ENCODE data around the gene PRKD2. TPM values are rescaled to one million over a fixed set of nuclear protein-coding genes. Genes with fewer than 3 reads are reported as not detected.

Gene PRKD2
- total RNA-seq, 1 experiment from 2014 or later: 17.3 TPM

DNA sequence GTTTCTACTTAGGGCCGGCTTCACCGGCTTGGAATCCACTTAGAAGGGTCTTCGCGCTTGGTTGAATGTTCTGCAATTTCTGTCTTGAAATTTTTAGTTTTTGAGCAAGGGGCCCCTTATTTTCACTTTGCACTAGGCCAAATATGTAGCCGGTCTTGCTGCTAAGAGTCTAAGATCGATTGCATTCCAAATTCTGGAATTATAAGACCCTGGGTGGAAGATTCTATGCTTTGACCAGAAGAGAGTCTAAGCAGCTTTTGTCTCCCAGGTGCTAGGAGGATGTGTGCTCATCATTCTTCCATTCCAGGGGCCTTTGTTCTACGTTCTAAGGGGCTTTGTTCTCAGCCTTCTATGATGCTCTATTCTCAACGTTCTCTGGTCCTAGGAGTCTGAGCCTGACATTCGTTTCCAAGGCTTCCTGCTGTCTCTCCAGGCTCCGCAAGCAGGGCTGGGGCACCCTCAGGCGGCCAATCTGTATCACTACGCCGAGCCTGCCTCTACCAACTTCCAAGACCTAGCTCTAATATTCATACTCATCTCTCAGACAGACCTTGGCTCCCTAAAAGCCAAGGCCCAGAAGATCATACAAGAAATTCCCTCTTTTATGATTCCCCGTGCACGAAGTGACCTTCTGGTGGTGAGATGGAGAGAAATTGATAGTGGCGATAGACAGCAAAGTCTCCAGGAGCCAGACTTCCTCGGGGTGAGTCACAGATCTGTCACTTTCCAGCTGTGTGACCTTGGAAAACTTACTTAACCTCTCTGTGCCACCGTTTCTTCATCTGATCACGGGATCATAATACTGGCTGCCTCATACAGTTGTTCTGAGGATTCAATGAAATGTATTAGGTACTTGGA lies 55.0 kb downstream of the PRKD2 start:
- DNase-seq (ENCODE audit: low read depth): peak; percentile 82

DNA sequence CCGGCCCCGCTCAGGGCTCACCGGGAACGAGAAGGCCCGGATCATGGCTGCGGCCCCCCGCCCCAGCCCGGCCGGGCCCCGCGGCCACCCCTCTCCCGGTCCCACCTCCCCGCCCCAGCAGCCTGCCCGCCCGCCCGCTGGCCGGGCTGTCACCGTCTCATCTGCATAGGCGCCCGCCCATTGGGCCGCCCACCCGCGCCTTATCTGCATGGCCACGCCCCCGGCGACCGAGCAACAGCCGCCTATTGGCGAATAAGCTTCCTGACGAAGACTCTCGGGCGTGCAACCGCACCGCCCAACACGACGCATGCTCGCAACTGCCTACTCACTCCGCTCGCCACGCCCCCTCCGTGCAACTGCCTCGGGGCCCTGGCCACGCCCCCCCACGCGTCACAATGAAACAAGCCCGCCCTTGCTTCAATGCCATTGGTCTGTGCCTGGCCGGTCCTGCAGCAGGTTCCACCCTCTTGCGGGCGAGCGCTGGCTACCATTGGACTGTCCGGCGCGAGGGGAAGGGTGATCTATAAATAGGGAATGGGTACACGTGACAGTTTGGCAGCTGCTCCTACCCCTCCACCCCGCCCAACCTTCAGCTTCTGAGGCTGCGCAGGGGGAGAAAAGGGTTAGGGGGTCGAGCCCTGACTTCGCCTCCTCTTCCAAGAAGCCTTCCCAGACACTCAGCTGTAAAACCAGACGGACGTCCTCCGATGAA lies 55.7 kb downstream of the PRKD2 start, which contains the start of gene DACT3:
Gene DACT3, minus strand, starts transcription at position 163 of the 712 bp plus-strand sequence. Its CDS starts 118 bp downstream, at position 45.
- peak; percentile 100 for DNase-seq (ENCODE audit: low read depth)

DNA sequence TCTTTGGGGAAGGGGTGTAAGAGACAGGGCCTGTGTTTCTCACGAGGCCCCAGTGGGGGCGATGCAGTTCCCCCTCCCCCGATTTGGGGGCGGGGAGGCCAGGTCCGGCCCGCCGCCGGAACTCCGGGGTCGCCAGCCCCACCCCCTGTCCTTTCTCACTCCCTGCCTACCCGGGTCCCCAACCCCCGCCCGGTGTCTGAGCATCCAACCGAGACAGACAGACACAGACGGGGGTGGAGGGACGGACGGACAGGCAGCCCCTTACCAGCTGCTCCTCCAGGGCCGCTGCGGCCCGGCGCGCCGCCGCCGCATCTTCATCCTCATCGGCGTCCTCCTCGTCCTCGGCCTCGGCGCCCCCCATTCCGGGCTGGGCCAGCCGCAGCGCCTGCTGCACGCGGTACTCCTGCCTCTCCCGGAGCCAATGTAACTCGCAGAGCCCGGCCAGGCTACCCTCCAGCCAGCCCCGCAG lies 56.3 kb downstream of the PRKD2 start:
- DNase-seq (ENCODE audit: low read depth): no peak

DNA sequence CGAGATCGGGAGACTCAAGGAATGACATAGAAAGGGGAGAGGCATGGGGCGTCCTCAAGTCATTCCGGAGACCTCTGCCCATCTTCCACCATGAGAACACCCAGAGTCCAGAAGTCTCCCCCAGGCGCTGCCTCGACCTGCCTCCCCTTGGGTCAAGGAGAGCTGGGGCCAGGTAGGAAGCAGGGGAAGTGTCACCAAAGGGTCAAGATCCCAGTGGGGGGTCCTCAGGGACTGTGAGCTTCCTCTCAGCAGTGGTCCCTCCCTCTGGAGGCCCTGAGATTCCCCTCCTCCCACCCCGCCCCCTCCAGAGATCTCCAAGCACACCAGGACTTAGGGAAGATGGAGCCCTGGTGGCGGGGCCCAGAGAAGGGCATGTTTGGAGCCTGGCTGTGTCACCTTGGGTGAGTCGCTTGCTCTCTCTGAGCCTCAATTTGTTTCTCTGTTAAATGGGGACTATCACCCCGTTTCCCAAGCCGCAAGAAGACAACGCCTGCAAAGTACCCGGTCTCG lies 56.9 kb downstream of the PRKD2 start:
- no peak for DNase-seq (ENCODE audit: low read depth)

- DNase-seq (ENCODE audit: low read depth): no peak
These were observed 57.5 kb downstream of the PRKD2 start for GRCh38 chr19:46659151-46660007.

GRCh38 chr19:46656541-46656940 lies 60.4 kb downstream of the PRKD2 start:
- DNase-seq (ENCODE audit: low read depth): no peak

- DNase-seq (ENCODE audit: low read depth): no peak
These were observed 62.2 kb downstream of the PRKD2 start for GRCh38 chr19:46654621-46655152.

- DNase-seq (ENCODE audit: low read depth): no peak
These were observed 66.5 kb downstream of the PRKD2 start for GRCh38 chr19:46650445-46650844.

DNA sequence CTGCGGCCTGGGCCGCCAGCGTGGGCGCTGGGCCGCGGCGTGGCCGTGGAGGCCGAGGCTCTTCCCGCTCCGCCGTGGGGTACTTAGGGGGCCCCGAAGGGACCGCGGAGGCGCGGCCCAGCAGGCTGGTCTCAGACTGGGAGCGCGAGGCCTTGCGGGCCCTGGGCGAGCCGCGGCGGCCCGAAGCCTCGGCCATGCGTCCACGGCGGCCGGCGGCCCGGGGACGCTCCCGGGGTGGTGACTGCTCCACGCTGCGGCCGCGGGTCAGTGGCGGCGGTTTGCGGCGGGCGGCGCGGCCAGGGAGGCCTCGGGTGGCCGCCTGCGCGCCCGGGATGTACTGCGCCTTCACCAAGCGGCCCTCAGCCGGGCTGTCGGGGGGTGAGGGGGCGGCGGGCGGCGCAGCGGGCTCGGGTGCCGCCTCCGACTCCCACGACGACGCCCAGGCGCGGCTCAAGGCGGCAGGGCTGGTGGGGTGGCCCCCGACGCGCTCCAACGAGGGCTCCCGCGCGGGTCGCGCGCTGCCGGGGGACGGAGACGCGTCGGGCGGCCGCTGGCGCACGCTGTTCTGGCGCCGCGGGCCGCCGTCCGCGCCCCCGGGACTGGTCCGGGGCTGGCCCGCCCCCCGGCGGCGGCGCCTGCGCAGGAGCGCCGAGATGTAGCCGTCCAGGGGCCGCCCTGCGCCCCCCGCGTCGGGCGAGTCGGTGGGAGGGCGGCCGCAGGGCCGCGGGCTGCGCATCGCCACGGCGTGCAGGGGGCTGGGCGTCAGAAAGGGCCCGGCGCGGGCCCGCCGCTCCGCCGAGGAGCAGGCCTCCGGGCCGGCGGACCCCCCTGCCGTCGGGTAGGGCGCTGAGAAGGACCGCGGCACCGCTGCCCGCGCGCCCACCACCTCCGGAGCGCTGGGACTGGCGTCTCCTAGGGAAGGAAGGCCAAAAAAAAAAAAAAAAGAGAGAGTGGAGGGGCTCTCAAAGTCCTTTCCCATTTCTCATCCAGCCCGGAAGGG lies 67.7 kb downstream of the PRKD2 start:
- DNase-seq (ENCODE audit: low read depth): no peak

- no peak for DNase-seq (ENCODE audit: low read depth)
These were observed 68.6 kb downstream of the PRKD2 start for GRCh38 chr19:46648060-46648960.

DNA sequence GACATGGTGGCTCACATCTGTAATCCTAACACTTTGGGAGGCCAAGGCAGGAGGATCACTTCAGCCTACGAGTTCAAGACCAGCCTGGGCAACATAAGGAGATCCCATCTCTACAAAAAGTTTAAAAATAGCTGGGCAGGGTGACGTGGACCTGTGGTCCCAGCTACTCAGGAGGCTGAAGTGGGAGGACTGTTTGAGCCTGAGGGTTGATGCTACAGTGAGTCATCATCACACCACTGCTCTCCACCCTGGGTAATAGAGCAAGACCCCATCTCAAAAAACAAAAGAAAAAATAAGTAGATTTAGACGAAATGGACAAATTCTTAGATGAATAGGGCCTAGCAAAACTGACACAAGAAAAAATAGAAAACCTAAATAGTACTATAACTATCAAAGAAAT lies 70.5 kb downstream of the PRKD2 start:
- no peak for DNase-seq (ENCODE audit: low read depth)

DNA sequence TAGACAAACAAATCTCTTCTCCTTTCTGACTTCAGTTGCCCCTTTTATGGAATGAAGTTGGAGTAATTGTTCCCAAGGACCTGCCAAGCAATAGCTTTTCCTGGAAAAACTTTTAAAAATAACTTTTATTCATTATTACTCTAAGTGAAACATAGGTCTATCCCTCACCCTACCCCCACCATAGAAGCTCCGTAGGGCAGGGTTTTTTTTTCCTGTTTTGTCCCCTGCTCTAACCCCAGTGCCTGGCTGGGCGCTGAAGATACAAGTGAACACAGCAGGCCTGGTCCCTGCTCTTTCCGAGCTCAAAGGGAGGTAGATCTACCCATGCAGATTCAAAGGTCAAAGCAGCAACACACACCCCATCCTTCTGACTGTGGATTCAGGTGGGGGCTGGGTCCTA lies 72.2 kb downstream of the PRKD2 start:
- no peak for DNase-seq (ENCODE audit: low read depth)

GRCh38 chr19:46640656-46641055 lies 76.3 kb downstream of the PRKD2 start:
- DNase-seq (ENCODE audit: low read depth): no peak

- no peak for DNase-seq (ENCODE audit: low read depth)
These were observed 77.3 kb downstream of the PRKD2 start for GRCh38 chr19:46639358-46640182.

DNA sequence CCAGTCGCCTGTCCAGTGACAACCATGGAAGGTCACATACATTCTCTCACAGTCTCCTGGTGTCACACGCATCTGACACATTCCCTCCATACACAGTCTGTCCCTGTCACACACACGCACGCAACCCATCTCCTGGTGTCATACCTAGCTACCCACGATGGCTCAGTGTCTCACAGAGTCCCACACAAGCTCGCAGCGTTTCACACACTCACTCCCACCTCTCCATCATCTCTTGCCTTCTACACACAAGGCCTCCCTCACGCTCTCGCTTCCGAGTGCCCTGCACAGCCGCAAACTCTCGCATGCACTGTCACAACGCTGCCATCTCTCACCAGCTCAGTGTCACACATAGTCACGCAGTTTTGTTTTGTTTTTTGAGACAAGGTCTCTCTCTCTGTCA lies 79.7 kb downstream of the PRKD2 start:
- DNase-seq (ENCODE audit: low read depth): no peak

GRCh38 chr19:46635920-46636761 lies 80.8 kb downstream of the PRKD2 start, which contains the start of gene GNG8:
GNG8 (minus strand) TSS chr19:46636202; CDS start chr19:46634682, 1,520 bp downstream.
- DNase-seq (ENCODE audit: low read depth): no peak

GRCh38 chr19:46634656-46635218 lies 82.2 kb downstream of the PRKD2 start:
- no peak for DNase-seq (ENCODE audit: low read depth)
